ENCODE data around the gene ZNF521.

DNA sequence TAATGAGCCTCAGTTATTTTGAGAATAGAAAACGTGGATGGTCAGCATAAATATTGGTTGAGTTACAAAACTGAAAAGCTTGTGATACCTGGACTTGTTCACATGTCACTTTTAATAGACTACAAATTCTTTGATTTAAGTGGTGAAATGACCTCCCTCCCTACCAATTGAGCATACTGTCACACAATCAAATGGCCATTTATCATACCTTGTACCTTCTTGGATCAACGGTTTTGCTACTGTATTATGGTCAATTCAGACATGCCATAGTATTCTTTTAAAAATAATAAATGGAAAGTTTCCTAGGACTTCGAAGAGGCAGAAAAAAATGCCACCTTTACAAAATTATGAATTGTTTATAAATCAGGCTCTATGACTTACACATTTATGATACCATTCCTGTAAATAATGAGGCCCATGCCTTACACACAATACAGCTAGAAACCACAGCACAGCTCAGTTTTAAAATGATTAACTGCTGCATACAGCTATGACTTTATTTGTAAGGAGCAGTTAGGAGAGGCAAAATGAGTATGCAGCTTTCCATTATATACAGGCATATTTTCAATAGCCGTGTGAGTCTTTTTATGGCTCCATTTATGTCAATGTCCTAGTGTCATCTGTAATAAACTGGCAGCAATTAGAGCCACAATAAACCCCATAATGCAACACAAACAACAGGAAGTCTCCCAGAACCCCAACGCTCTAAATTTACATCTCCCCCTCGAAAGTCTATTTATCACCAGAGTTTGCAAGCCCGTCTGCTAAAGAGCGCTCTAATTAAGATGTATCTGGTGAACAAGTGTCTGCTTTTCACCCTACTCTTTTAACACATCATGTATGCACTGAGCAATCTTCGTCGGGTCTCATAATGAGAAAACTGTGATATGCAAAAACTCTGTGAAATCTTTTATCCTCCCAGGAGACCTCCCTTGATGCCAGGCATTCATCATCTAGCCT lies 176.1 kb downstream of the ZNF521 start:
- TF ChIP-seq, protein P1, sequence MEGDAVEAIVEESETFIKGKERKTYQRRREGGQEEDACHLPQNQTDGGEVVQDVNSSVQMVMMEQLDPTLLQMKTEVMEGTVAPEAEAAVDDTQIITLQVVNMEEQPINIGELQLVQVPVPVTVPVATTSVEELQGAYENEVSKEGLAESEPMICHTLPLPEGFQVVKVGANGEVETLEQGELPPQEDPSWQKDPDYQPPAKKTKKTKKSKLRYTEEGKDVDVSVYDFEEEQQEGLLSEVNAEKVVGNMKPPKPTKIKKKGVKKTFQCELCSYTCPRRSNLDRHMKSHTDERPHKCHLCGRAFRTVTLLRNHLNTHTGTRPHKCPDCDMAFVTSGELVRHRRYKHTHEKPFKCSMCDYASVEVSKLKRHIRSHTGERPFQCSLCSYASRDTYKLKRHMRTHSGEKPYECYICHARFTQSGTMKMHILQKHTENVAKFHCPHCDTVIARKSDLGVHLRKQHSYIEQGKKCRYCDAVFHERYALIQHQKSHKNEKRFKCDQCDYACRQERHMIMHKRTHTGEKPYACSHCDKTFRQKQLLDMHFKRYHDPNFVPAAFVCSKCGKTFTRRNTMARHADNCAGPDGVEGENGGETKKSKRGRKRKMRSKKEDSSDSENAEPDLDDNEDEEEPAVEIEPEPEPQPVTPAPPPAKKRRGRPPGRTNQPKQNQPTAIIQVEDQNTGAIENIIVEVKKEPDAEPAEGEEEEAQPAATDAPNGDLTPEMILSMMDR (IDR thresholded peaks at IDR 0.05) = no peak
- TF ChIP-seq POLR2A (IDR thresholded peaks at IDR 0.05) = no peak
